ENCODE measurements around the gene CDK19.
"Not testable (repeated sequence)": the region's sequence is repeated elsewhere in the genome, so short reads cannot be mapped to it uniquely, and the experiment has no call there.

CDK19 gene

DNA sequence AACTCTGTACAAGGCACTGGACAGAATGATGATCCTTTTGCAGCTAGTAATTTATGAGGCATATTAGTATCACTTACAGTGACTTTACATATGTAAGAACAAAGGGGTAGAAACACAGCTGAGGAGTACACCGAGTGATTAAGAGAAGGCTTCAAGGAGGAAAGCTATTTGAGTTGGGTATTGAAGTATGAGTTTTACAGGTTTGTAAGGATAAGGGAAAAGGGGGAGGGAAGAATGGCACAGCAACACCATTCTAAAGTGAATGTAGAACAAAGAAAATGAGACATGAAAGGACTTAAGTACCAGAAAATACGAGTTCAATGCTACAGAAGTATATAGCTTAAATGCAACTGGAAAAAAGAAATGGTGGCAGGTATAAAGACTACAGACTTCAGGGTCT is 5.5 kb downstream of the CDK19 start:
- Histone ChIP-seq H3K27me3 (replicated peaks; ENCODE audit: insufficient read depth, low read length) (no peaks in the 10 kb centered on the region), H3K4me3 (ENCODE audit: low read length) (no peak overlapping the region), H3K9ac (ENCODE audit: low read length) (no peak overlapping the region), H2AFZ (ENCODE audit: low read length) (no peak overlapping the region), H3F3A (ENCODE audit: insufficient read depth, low read length) (peaks cover 3% of the 10 kb centered on the region), H3K79me2 (ENCODE audit: low read length) (peaks cover 56% of the 10 kb centered on the region), H3K9me2 (replicated peaks; ENCODE audit: insufficient read depth, low read length) (no peaks in the 10 kb centered on the region), H3K4me2 (ENCODE audit: low read depth, low read length) (no peak overlapping the region), H3K9me3 (replicated peaks; ENCODE audit: insufficient read depth, low read length) (no peaks in the 10 kb centered on the region), H3K4me1 (ENCODE audit: low read length) (0 out of 2 replicates have a peak, but pooled peaks cover 5% of the 10 kb centered on the region), H3K27ac (ENCODE audit: low read length) (no peak overlapping the region), H4K20me1 (ENCODE audit: insufficient read depth, low read length) (no peaks in the 10 kb centered on the region), H3K36me3 (replicated peaks; ENCODE audit: insufficient read depth, low read length) (no peaks in the 10 kb centered on the region)
- TF ChIP-seq, protein P1, sequence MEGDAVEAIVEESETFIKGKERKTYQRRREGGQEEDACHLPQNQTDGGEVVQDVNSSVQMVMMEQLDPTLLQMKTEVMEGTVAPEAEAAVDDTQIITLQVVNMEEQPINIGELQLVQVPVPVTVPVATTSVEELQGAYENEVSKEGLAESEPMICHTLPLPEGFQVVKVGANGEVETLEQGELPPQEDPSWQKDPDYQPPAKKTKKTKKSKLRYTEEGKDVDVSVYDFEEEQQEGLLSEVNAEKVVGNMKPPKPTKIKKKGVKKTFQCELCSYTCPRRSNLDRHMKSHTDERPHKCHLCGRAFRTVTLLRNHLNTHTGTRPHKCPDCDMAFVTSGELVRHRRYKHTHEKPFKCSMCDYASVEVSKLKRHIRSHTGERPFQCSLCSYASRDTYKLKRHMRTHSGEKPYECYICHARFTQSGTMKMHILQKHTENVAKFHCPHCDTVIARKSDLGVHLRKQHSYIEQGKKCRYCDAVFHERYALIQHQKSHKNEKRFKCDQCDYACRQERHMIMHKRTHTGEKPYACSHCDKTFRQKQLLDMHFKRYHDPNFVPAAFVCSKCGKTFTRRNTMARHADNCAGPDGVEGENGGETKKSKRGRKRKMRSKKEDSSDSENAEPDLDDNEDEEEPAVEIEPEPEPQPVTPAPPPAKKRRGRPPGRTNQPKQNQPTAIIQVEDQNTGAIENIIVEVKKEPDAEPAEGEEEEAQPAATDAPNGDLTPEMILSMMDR (IDR thresholded peaks at IDR 0.05; ENCODE audit: low read length) = no peak
- TF ChIP-seq EZH2 (optimal IDR thresholded peaks at IDR 0.05; ENCODE audit: low read depth, low read length) (no peak), EZH2phosphoT487 (IDR thresholded peaks at IDR 0.05; ENCODE audit: low read length) (no peak)
- no peak for DNase-seq

DNA sequence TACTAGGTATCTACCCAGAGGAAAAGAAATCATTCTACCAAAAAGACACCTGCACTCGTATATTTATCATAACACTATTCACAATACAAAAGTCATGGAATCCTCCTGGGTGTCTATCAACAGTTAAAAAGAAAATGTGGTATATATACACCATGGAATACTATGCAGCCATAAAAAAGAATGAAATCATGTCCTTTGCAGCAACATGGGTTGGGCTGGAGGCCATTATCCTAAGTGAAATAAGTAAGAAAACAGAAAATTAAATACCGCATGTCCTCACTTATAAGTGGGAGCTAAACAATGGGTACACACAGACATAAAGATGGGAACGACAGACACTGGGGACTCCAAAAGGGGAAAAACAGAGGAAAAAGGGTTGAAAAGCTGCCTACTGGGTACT is 13.1 kb downstream of the CDK19 start:
- H3K4me3 ChIP-seq (ENCODE audit: low read length); H3F3A ChIP-seq (ENCODE audit: insufficient read depth, low read length); H3K36me3 ChIP-seq (replicated peaks; ENCODE audit: insufficient read depth, low read length); H3K4me2 ChIP-seq (ENCODE audit: low read depth, low read length); H3K27ac ChIP-seq (ENCODE audit: low read length); H2AFZ ChIP-seq (ENCODE audit: low read length); H3K9me2 ChIP-seq (replicated peaks; ENCODE audit: insufficient read depth, low read length); H3K4me1 ChIP-seq (ENCODE audit: low read length); H3K9me3 ChIP-seq (replicated peaks; ENCODE audit: insufficient read depth, low read length); H3K27me3 ChIP-seq (replicated peaks; ENCODE audit: insufficient read depth, low read length); DNase-seq; H3K9ac ChIP-seq (ENCODE audit: low read length); H4K20me1 ChIP-seq (ENCODE audit: insufficient read depth, low read length): not testable (repeated sequence)
- peaks cover 18% of the 10 kb centered on the region; the same call in 1 of the 2 replicates for H3K79me2 ChIP-seq (ENCODE audit: low read length)

DNA sequence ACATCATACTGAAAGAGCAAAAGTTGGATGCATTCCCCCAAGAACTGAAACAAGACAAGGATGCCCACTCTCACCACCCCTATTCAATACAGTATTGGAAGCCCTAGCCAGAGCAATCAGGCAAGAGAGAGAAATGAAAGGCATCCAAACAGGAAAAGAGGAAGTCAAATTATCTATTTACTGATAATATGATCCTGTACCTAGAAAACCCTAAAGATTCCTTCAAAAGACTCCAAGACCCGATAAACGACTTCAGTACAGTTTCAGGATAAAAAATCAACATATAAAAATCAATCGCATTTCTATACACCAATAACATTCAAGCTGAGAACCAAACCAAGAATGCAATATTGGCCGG is 14.5 kb downstream of the CDK19 start:
- Histone ChIP-seq H3K79me2 (ENCODE audit: low read length) (peaks cover 18% of the 10 kb centered on the region; the same call in 1 of the 2 replicates), H3K27ac (ENCODE audit: low read length) (no peak overlapping the region), H3K4me2 (ENCODE audit: low read depth, low read length) (no peak overlapping the region), H3K4me1 (ENCODE audit: low read length) (no peaks in the 10 kb centered on the region), H3K36me3 (replicated peaks; ENCODE audit: insufficient read depth, low read length) (no peaks in the 10 kb centered on the region), H3K4me3 (ENCODE audit: low read length) (no peak overlapping the region), H3K9me3 (replicated peaks; ENCODE audit: insufficient read depth, low read length) (no peaks in the 10 kb centered on the region), H3K27me3 (replicated peaks; ENCODE audit: insufficient read depth, low read length) (no peaks in the 10 kb centered on the region), H2AFZ (ENCODE audit: low read length) (no peak overlapping the region), H4K20me1 (ENCODE audit: insufficient read depth, low read length) (no peaks in the 10 kb centered on the region), H3K9me2 (replicated peaks; ENCODE audit: insufficient read depth, low read length) (no peaks in the 10 kb centered on the region), H3F3A (ENCODE audit: insufficient read depth, low read length) (no peaks in the 10 kb centered on the region), H3K9ac (ENCODE audit: low read length) (no peak overlapping the region)
- TF ChIP-seq, protein P1 (IDR thresholded peaks at IDR 0.05; ENCODE audit: low read length) = no peak
- TF ChIP-seq EZH2phosphoT487 (IDR thresholded peaks at IDR 0.05; ENCODE audit: low read length) = no peak
- TF ChIP-seq EZH2 (optimal IDR thresholded peaks at IDR 0.05; ENCODE audit: low read depth, low read length) = no peak
- DNase-seq = no peak

DNA sequence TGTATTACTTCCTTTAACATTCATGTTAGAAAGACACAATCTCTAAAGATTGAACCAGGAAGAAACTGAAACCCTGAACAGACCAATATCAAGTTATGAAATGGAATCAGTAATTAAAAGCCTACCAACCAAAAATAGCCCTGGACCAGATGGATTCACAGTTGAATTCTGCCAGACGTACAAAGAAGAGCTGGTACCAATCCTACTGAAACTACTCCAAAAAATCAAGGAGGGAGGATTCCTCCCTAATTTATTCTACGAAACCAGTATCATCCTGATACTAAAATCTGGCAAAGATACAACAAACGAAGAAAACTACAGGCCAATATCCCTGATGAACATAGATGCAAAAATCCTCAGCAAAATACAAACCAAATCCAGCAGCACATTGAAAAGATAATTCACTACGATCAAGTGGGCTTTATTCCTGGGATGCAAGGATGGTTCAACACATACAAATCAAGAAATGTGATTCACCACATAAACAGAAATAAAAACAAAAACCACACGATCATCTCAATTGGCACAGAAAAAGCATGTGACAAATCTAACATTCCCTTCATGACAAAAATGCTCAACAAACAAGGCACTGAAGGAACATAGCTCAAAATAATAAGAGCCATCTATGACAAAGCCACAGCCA is 15.0 kb downstream of the CDK19 start:
- Histone ChIP-seq H3F3A (ENCODE audit: insufficient read depth, low read length) (no peaks in the 10 kb centered on the region), H3K79me2 (ENCODE audit: low read length) (peaks cover 17% of the 10 kb centered on the region; the same call in 1 of the 2 replicates), H3K27me3 (replicated peaks; ENCODE audit: insufficient read depth, low read length) (no peaks in the 10 kb centered on the region), H3K36me3 (replicated peaks; ENCODE audit: insufficient read depth, low read length) (no peaks in the 10 kb centered on the region), H2AFZ (ENCODE audit: low read length) (no peak overlapping the region), H3K4me3 (ENCODE audit: low read length) (no peak overlapping the region), H3K9ac (ENCODE audit: low read length) (no peak overlapping the region), H3K27ac (ENCODE audit: low read length) (no peak overlapping the region), H3K4me2 (ENCODE audit: low read depth, low read length) (no peak overlapping the region), H4K20me1 (ENCODE audit: insufficient read depth, low read length) (no peaks in the 10 kb centered on the region), H3K4me1 (ENCODE audit: low read length) (no peaks in the 10 kb centered on the region), H3K9me2 (replicated peaks; ENCODE audit: insufficient read depth, low read length) (no peaks in the 10 kb centered on the region), H3K9me3 (replicated peaks; ENCODE audit: insufficient read depth, low read length) (no peaks in the 10 kb centered on the region)
- TF ChIP-seq EZH2phosphoT487 (IDR thresholded peaks at IDR 0.05; ENCODE audit: low read length) = no peak
- TF ChIP-seq, protein P1 (IDR thresholded peaks at IDR 0.05; ENCODE audit: low read length) = no peak
- TF ChIP-seq EZH2 (optimal IDR thresholded peaks at IDR 0.05; ENCODE audit: low read depth, low read length) = no peak
- no peak for DNase-seq

Measured in MM.1S (cell line).